NCI-H1105 (cell line): ENCODE data around the gene KCTD17.

ENCODE experiments used
- DNase-seq: peaks from one replicate; lab custom pipeline; 2025; lab: John Stamatoyannopoulos, UW

The KCTD17 gene

GRCh38 chr22:37051391-37052385 lies at the start of gene KCTD17:
TSS of gene KCTD17 (plus strand) at chr22:37051742. CDS start at chr22:37051761, 19 bp downstream.
- DNase-seq: peak; percentile 68

- DNase-seq: no peak
Observed at GRCh38 chr22:37001826-37002225, 49.7 kb upstream of the KCTD17 start.

- DNase-seq: no peak
Observed at GRCh38 chr22:37002633-37003032, 48.9 kb upstream of the KCTD17 start.

GRCh38 chr22:37007651-37008050 lies 43.9 kb upstream of the KCTD17 start:
- DNase-seq: no peak

- no peak for DNase-seq
Observed at GRCh38 chr22:37008365-37008764, 43.2 kb upstream of the KCTD17 start.

- no peak for DNase-seq
Observed at GRCh38 chr22:37009490-37009889, 42.1 kb upstream of the KCTD17 start.

GRCh38 chr22:37010174-37010573 lies 41.4 kb upstream of the KCTD17 start:
- DNase-seq: no peak

GRCh38 chr22:37010976-37011375 lies 40.6 kb upstream of the KCTD17 start:
- DNase-seq: no peak

- no peak for DNase-seq
Observed at GRCh38 chr22:37011472-37011871, 40.1 kb upstream of the KCTD17 start.

GRCh38 chr22:37012262-37012904 lies 39.2 kb upstream of the KCTD17 start:
- no peak for DNase-seq

GRCh38 chr22:37012956-37013355 lies 38.6 kb upstream of the KCTD17 start:
- DNase-seq: no peak

- DNase-seq: no peak
Observed at GRCh38 chr22:37014415-37014806, 37.1 kb upstream of the KCTD17 start.

GRCh38 chr22:37014835-37015586 lies 36.5 kb upstream of the KCTD17 start:
- DNase-seq: no peak

- no peak for DNase-seq
Observed at GRCh38 chr22:37015587-37015878, 36.0 kb upstream of the KCTD17 start.

- no peak for DNase-seq
Observed at GRCh38 chr22:37016134-37016910, 35.2 kb upstream of the KCTD17 start.

GRCh38 chr22:37017356-37017755 lies 34.2 kb upstream of the KCTD17 start:
- DNase-seq: no peak

GRCh38 chr22:37018086-37018814 lies 33.3 kb upstream of the KCTD17 start:
- no peak for DNase-seq

- peak; percentile 20 for DNase-seq
Observed at GRCh38 chr22:37018815-37019308, 32.7 kb upstream of the KCTD17 start.

GRCh38 chr22:37019309-37020191 lies 32.0 kb upstream of the KCTD17 start, which contains the start of the genes MPST and TST:
TSS of gene MPST (plus strand) at chr22:37019742. CDS start at chr22:37019837, 95 bp downstream.
TSS of gene TST (minus strand) at chr22:37019447. CDS start at chr22:37018732, 715 bp downstream.
- peak; percentile 43 for DNase-seq

- no peak for DNase-seq
Observed at GRCh38 chr22:37020192-37020479, 31.4 kb upstream of the KCTD17 start.
